Putamen (tissue), 1 donor: ENCODE measurements around the gene OXSR1.
A peak's percentile ranks its signal among the peaks of the same experiment; 100 is the strongest.
"Not testable (repeated sequence)": the region's sequence is repeated elsewhere in the genome, so short reads cannot be mapped to it uniquely, and the experiment has no call there.

ENCODE experiments used
- DNase-seq: peaks from one replicate; pipeline ENCODE4 v3.0.0-alpha.2; 2016; ENCODE audit warnings: low spot score

OXSR1 gene

GRCh38 chr3:38128303-38128655 is 37.1 kb upstream of the OXSR1 start:
- no peak for DNase-seq

GRCh38 chr3:38129058-38129457 is 36.3 kb upstream of the OXSR1 start:
- no peak for DNase-seq

- no peak for DNase-seq
Observed at GRCh38 chr3:38130631-38131065, 34.7 kb upstream of the OXSR1 start.

GRCh38 chr3:38131621-38132369 is 33.5 kb upstream of the OXSR1 start:
- DNase-seq, result no peak

GRCh38 chr3:38133209-38133556 is 32.2 kb upstream of the OXSR1 start:
- DNase-seq, result no peak

GRCh38 chr3:38133557-38134405 is 31.6 kb upstream of the OXSR1 start:
- DNase-seq, result no peak

- not testable (repeated sequence) for DNase-seq
Observed at GRCh38 chr3:38134517-38135143, 30.7 kb upstream of the OXSR1 start.

- DNase-seq, result not testable (repeated sequence)
Observed at GRCh38 chr3:38135621-38136277, 29.6 kb upstream of the OXSR1 start.

GRCh38 chr3:38136393-38136776 is 29.0 kb upstream of the OXSR1 start:
- DNase-seq, result no peak

- peak; percentile 99 for DNase-seq
Observed at GRCh38 chr3:38136777-38137614, 28.3 kb upstream of the OXSR1 start, which contains the start of gene ACAA1. Gene ACAA1, minus strand, starts transcription at chr3:38137127. Its CDS starts 92 bp downstream, at chr3:38137035.

GRCh38 chr3:38137615-38138348 is 27.6 kb upstream of the OXSR1 start:
- DNase-seq, result no peak

- DNase-seq, result peak; percentile 28
Observed at GRCh38 chr3:38138349-38139190, 26.8 kb upstream of the OXSR1 start, which contains the start of gene MYD88. Gene MYD88, plus strand, starts transcription at chr3:38138661. Its CDS starts 40 bp downstream, at chr3:38138701.

GRCh38 chr3:38139191-38139590 is 26.1 kb upstream of the OXSR1 start:
- DNase-seq, result no peak

GRCh38 chr3:38139652-38140051 is 25.7 kb upstream of the OXSR1 start:
- no peak for DNase-seq

- no peak for DNase-seq
Observed at GRCh38 chr3:38140326-38141172, 24.8 kb upstream of the OXSR1 start.

- DNase-seq, result no peak
Observed at GRCh38 chr3:38141173-38141951, 24.0 kb upstream of the OXSR1 start.

GRCh38 chr3:38141952-38142273 is 23.4 kb upstream of the OXSR1 start:
- no peak for DNase-seq

GRCh38 chr3:38142959-38143358 is 22.4 kb upstream of the OXSR1 start:
- DNase-seq, result no peak
